HG03025 (cell line): ENCODE results near the gene ANKRD55.
"Not testable (repeated sequence)": the region's sequence is repeated elsewhere in the genome, so short reads cannot be mapped to it uniquely, and the experiment has no call there.

ENCODE experiments used
- ATAC-seq: cut with Tn5 transposase; IDR thresholded peaks from one replicate; pipeline ENCODE4 v1.9.1; 2021; ENCODE audit warnings: mild to moderate bottlenecking, moderate library complexity; ENCODE audit not compliant: unreplicated experiment, low FRiP score

ANKRD55 gene

DNA sequence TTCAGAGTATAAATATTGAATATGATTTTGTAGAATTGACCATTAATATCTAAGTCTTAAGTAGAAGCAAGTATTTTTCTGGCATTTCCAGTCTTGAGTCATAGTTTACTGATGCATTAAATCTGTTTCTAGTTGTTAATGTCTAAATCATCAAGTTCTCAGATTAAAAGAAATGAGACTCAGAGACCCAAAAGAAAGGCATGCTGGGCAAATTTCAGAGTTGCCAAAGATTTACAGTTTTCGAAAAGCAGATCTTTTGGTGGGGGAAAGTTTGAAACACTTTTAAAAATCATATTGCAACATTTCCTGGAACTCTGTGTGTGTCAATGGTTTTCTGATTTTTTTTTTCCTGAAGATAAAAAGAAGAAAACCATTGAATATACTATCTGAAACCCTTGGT lies 60.9 kb downstream of the ANKRD55 start:
- ATAC-seq: no peak

DNA sequence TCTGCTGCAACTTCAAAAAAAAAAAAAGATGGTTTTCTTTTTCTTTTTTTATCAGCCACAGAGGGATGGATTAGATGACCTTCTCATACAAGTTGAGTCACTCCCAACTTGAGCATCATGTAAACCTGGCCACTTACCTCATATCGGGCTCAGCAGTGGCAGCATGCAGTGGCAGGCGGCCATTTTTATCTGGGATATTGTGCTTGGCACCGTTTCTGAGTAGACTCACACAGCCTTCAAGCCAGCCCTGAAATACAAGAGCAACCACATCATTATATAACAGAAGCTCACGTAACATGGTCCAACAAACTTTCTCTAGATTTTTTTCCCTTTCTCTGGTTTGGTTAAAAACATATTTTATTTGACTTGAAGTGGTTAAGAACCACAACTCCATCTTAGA lies 62.6 kb downstream of the ANKRD55 start:
- no peak for ATAC-seq

DNA sequence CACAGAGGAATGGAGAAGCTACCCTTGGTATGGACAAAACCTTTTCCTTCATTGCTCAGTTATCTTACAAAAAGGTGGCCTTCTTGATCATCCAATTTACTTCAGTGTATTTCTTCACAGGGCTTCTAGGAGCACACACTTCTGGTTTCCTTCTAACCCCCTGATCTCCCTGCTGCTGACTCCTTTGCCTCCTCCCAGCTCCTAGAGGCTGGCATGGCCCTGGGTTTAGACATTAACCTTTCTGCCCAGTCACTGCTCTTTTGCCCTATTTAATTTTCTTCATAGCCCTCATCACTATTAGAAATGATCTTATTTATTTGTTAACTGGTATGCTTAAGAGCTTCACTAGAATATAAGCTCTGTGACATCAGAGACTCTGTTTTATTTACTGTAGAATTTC lies 63.2 kb downstream of the ANKRD55 start:
- ATAC-seq: no peak

DNA sequence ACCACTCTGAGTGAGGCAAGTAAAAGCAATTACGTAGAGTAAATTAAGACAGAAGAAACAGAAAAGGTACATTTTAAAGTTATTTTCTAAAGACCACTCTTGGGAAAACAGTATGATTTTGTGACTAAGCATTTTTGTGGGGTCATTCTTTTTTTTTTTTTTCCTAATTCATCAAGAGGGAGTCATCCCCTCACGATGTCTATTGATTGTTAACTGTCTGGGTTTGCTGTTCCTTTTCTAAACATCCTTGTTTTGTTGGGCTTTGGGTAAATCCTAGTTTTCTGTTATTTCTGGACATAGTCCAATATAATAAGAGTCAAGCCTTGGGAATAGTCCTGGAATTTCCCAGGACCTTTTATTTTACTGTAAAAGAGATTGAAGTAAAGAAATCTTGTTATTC lies 63.8 kb downstream of the ANKRD55 start:
- ATAC-seq: no peak

DNA sequence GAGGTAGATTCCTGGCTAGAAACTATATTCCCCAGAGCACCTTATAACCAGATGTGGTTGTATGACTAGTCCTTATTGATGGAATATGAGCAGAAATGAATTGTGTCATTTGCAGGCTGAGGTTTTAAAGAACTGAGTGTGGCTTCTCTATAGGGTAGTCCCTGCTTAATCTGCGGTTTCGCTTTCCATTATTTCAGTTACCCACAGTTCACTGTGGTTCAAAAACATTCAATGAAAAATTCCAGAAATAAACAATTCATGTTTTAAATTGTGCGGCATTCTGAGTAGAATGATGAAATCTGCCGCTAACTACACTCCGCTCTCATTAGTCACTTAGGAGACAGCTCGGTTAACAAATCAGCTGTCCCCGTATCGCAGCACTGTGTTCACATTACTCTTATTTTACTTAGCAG lies 65.1 kb downstream of the ANKRD55 start:
- ATAC-seq: no peak

DNA sequence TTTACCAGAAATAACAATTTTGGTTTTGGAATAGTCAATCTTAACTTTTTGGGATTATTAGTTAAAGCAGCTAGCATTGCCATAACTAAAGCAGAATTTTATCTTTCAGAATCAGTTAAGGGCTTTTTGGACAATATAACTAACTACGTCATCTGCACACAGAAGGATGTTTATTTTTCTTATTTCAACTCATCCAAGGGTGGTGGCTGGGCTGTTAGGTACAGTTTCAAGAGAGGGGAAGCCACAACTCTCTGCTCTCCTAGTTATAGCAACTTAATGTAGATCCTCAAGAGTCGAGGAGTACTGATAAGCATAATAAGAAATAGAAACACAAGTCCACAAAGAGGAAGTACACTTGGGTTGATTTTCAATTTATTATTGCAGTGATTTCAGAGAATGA lies 65.6 kb downstream of the ANKRD55 start:
- ATAC-seq: no peak

DNA sequence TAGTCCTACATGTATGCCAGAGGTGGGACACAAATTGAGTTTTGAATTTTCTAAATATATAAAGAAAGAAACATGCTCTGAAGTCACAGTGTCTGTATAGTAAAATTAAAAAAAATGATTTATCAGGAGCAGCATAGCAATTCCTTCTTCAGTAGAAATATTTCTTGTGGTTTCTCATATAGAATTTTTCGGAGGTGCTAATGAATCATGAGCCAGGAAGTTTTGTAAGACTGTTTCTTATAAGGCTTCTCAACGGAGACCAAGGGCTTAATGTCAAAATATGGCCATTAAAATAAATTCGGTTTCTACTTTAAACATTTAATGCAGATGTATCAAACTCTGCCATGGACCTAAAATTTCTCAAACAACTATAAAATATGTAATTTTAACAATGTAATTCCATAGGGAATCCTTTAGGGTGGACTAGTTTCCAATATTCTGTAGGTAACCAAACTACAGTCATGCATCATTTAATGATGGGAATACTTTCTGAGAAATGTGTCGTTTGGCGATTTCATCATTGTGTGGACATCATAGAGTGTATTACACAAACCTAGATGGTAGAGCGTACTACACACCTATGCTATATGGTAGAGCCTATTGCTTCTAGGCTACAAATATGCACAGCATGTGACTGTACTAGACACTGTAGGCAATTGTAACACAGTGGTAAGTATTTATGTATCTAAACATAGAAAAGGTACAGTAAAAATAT lies 66.3 kb downstream of the ANKRD55 start:
- no peak for ATAC-seq

DNA sequence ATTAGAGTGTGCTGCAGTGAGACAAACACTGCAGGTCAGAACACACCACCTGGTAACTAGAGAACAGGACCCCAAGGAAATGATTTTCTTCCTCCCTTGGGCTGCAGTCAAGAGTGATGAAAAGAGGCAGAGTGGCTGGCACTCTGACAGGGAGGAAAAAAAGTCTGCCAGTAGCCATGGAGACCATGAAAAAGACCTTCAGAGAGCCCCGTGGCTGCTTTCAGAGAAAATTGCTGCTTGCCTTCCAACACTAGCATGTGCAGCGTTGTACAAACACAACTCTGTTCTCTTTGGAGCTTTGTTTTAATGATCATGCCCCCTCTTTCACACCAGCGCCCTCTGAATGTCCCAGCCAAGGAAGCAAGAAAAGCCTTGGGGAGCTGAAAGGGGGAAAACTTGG lies 68.8 kb downstream of the ANKRD55 start:
- no peak for ATAC-seq

DNA sequence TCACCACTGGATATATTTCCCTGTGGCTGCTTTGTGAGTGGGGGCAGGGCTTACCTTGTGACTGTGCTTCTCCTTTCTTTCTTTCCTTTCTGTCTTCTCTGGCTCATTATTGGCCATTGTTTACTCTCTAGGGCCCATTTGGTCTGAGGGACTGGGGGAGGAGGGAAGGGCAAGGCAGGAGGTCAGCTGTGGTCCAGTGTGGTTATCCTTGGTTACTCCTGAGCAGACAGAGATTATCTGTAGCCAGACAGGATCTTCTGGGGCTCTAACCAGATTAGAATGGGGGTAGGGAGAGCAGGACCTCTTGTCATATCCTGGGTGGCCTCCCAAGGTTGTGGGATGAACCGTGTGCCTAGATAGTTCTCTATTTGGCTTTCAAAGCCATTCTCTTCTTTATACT lies 71.2 kb downstream of the ANKRD55 start:
- no peak for ATAC-seq

DNA sequence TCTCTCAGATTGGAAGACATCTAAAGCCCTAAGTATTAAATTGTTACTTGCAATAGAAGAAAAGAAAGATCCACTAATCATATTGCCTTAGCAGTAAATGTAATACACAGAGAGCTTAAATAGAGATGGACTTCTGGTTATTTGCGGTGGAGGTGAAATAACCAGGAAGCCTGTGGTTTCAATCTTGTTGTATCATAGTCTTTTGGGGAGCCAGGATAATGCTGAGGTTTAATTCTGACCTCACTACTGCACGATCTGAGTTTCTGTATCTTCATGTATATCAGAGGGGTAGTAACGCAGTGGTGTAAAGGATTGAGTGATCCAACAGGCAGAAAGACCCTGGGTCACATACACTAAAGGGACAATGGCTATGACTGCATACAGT lies 71.7 kb downstream of the ANKRD55 start:
- ATAC-seq: no peak

DNA sequence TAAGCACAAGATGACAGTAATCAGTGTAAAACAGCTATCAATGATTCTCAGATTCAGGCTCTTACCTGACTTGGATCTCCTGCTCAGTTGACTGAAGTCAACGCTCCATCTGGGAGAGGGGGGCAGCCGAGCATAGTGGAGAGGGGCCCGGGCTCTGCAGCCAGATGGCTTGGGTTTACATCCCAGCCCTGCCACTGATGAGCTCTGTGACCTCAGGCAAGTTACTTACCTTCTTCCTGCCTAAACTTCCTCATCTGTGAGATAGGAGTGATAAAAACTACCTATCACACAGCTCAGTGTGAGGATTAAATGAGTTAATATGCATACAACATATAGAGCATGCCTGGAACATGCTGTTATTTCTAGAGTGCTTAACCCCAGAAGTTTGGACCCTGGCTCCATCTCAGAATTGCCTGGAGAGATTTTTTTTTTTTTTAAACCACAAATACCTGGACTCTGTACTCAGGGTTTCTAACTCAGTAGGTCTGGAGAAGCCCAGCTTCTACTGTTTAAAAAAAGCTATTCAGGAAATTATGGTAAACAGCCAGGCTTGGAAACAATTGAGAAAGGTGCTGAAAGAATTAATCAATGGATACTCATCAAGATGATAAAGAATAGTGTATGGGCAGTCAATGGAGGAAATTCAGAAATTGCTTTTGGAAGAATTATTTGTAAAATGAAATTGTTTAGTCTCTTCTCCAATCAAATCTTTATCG lies 72.2 kb downstream of the ANKRD55 start:
- no peak for ATAC-seq

DNA sequence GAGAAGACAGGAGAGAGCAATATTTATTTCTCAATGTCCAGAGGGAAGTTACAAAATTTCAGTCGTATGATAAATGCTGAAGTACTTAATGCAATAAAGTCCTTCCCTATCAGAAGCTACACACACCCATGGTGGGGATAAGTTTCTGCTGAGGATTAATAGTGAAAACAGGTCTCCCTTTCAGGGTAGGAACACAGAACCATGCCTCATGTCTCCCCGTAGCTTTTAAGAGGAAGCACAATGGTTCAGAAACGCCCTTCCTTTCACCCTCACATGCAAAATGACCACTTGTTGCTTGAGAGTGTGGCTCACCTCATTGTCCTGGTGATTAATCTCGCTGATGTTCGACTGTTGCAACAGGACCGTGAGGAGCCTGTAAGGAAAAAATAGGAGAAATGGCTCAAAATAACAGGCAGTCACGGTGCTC lies 73.6 kb downstream of the ANKRD55 start:
- ATAC-seq: no peak

DNA sequence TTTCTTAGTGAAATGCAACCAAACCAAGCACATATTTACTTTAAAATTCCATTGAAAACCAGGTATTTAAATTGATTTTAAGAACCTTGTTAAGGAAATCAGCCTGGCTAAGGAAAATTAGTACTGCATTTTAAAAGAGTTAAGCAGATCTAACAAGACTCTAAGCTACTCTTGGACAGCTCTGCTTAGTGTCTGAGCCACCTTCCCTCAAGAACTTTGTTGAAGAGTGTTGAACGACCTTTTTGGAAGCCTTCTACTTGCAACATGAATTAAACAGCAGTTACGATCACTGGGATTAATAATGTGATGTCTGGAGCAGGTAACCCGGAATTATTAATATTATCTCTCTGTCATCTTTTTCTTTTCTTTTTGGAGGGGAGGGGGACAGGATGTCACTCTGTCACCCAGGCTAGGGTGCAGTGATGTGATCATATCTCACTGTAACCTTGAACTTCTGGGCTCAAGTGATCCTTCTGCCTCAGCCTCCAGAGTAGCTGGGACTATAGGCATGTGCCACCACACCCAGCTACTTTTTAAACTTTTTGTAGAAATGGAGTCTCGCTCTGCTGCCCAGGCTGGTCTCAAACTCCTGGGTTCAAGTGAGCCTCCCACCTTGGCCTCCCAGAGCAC lies 74.7 kb downstream of the ANKRD55 start:
- ATAC-seq: no peak

DNA sequence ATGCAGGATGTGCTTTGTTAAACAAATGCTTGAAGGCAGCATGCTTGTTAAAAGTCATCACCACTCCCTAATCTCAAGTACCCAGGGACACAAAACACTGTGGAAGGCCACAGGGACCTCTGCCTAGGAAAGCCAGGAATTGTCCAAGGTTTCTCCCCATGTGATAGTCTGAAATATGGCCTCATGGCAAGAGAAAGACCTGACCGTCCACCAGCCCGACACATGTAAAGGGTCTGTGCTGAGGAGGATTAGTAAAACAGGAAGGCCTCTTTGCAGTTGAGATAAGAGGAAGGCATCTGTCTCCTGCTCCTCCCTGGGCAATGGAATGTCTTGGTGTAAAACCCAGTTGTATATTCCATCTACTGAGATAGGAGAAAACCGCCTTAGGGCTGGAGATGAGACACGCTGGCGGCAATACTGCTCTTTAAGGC lies 75.9 kb downstream of the ANKRD55 start:
- ATAC-seq: not testable (repeated sequence)

DNA sequence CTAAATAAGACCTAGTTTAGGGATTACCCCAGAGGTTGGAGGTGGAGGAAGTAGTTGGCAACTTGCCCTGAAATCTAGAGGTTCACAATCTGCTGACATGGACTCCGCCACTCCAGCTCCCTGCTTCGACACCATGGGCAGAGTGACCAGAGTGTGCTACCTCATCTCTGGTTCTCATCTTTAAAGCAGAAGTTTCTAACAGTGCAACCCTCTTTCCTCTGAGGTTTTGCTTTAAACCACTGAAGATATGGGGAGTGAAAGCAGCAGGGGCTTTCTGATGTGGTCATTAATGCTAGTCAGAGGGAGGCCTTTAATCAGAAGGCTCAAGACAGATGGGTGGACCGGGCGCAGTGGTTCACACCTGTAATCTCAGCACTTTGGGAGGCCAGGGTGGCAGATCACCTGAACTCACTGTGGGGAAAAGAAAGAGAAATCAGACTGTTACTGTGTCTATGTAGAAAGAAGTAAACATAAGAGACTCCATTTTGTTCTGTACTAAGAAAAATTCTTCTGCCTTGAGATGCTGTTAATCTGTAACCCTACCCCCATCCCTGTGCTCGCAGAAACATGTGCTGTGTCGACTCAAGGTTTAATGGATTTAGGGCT lies 76.4 kb downstream of the ANKRD55 start:
- not testable (repeated sequence) for ATAC-seq

DNA sequence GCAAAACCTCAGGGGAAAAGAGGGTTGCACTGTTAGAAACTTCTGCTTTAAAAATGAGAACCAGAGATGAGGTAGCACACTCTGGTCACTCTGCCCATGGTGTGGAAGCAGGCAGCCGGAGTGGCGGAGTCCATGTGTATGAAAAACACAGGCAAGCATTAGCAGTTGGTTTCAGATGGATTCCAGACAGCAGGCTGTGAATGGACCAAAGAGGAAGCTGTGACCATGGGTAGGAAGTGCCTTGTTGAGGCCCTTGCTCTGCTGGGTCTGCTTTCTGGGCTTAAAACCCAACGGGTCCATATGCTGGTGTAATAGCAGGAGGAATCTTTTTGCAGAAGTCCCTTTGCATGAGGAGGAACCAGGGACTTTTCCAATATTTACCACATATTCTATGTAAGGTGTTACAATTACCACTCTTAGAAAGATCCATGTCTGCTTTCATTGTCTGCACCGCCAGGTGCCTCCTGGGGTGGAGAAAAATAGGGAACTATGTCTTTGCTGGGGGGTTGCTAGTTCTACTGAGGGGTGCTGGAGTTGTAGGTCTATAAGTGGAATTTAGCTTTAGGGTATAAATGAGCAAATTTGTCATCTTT lies 77.0 kb downstream of the ANKRD55 start:
- ATAC-seq: no peak

DNA sequence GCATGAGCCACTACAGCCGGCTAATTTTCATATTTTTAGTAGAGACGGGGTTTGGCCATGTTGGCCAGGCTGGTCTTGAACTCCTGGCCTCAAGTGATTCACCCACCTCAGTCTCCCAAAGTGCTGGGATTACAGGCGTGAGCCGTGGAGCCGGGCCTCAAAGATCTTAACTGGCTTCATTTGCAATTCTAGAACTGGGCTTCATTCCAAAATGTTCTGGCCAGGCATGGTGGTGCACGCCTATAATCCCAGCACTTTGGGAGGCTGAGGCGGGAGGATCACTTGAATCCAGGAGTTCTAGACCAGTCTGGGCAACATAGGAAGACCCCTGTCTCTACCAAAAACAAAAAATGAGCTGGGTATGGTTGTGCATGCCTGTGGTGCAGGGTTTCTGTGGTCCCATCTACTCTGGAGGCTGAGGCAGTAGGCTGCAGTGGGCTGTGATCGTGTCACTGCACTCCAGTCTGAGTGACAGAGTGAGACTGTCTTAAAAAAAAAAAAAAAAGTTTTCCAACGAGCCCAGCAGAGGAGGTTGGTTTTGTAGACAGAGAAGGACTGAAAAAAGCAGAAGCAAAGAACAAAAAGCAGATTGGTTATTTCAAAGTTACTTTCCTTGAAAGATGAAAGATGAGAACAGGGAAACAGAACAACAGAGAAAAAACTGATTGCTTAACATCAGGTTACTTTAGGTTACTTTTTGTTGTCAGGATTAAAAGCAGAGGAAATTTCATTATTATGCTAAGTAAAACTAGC lies 78.2 kb downstream of the ANKRD55 start:
- no peak for ATAC-seq

DNA sequence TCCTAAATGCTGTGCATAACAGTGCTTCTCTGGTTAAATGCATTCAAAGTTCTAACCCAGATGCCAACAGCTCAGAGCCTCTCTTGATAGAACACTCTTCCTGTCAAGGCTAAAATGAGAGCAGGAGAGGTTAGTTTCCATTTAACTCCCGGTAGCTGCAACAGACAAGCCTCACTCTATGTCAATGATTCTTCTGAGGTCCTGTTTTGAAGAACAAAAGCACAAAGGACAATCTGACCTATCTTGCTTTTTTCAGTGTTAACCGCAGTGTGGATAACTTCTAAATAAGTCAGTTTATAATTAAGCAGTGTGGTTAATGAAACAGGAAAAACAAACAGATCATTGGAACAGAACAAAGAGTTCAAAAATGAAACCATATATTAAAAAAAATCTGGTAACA lies 80.7 kb downstream of the ANKRD55 start:
- no peak for ATAC-seq

DNA sequence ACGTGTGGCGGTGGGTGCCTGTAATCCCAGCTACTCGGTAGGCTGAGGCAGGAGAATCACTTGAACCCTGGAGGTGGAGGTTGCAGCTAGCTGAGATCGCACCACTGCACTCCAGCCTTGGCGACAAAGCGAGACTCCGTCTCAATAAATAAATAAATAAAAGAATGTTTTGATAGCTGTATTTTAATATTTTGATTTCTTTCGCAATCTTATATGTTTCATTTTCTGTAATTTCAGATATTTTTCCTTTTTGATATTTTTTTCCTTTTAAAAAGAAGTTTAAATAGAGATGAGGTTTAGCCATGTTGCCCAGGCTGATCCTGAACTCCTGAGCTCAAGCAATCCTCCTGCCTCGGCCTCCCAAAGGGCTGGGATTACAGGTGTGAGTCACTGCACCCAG lies 82.4 kb downstream of the ANKRD55 start:
- ATAC-seq: not testable (repeated sequence)

DNA sequence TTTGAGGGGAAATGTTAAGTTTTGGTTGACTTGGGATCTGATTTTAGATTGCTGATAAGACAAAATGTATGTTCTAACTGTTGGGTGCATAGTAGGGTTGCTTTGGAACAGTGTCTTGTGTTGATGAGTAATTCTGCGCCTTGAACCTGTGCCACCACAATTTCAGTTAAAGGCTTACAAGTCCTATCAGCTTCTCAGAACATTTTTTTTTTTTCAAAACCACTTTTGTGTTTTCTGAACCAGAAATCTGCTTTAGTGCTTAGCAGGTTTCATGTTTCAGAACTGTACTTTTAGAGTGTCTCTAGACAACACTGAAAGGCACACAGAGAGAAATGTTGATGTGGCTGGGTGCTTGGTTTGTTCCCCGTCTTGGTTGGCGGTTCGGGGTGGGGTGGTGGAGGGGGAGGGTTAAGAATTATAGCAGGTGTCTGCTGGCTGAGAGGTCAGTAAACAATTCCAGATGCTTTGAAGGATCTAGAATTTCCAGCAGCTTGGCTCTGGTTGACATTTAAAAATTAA lies 84.6 kb downstream of the ANKRD55 start:
- ATAC-seq: peak; percentile 94
